Measurements from ENCODE around the gene LCP2. TPM values are rescaled to one million over a fixed set of nuclear protein-coding genes. Genes with fewer than 3 reads are reported as not detected.

The LCP2 gene
- total RNA-seq, 1 experiment from 2014 or later, result not detected

DNA sequence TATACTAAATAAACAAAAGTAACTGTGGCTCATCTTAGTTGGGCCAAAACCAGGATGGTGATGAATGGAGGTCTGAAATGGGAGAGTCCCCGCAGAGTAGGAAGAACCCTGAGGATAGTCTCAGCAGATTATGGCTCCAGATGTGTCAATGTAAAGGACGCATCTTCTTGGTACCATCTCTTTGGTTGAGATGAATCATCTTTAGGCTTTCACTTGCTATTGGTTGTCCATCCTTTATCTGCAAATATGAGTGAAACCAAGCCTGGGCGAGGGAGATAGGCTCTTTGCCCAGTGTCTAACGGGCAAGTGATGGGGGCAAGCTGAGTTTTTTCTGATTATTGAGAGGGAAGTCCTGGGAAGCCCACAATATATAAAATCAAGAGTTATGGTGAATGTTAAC, 19.4 kb upstream of the LCP2 start:
- H4K5ac ChIP-seq (ENCODE audit: insufficient read length, low read depth, low read length), result no peak overlapping the region
- no peaks in the 10 kb centered on the region for H3K79me1 ChIP-seq (ENCODE audit: insufficient read depth, low read depth, low read length, poor library complexity, severe bottlenecking)
- no peak overlapping the region for H3K4me2 ChIP-seq (ENCODE audit: insufficient read depth, insufficient read length, low read length)
- no peaks in the 10 kb centered on the region for H3K23me2 ChIP-seq (ENCODE audit: insufficient read length, low read depth, low read length, poor library complexity, severe bottlenecking)
- H4K91ac ChIP-seq (ENCODE audit: insufficient read length, low read depth, low read length), result no peak overlapping the region
- no peak overlapping the region for H4K8ac ChIP-seq (replicated peaks; ENCODE audit: insufficient read length, low read depth, low read length)
- H2AFZ ChIP-seq (ENCODE audit: low read length), result no peak overlapping the region
- no peak overlapping the region for H2BK15ac ChIP-seq (ENCODE audit: low read depth, low read length)
- H4K20me1 ChIP-seq (ENCODE audit: control insufficient read depth, insufficient read depth, insufficient read length), result no peaks in the 10 kb centered on the region
- DNase-seq, result no peak
- no peak overlapping the region for H3K56ac ChIP-seq (ENCODE audit: insufficient read length, low read depth, low read length)
- no peaks in the 10 kb centered on the region for H3K9me3 Mint-ChIP-seq
- H3K27me3 ChIP-seq (ENCODE audit: insufficient read depth, low read length), result no peaks in the 10 kb centered on the region
- H3K79me2 ChIP-seq (ENCODE audit: insufficient read depth, low read length), result no peaks in the 10 kb centered on the region
- H3K14ac ChIP-seq (ENCODE audit: insufficient read depth, low read length), result no peak overlapping the region
- no peak overlapping the region for H3K18ac ChIP-seq (ENCODE audit: insufficient read length, low read depth, low read length)
- no peak overlapping the region for H3K9ac ChIP-seq (ENCODE audit: extremely low read depth, insufficient read length, low read length)
- no peak overlapping the region for H2BK12ac ChIP-seq (ENCODE audit: insufficient read length, low read depth, low read length)
- TF ChIP-seq CTCF (conservative IDR thresholded peaks at IDR 0.05), result no peak
- H3K4me1 ChIP-seq (ENCODE audit: insufficient read depth, low read length), result no peaks in the 10 kb centered on the region
- WGBS (ENCODE audit: extremely low coverage, insufficient read length, low lambda C conversion rate), result no CpG with 5 or more reads among the region's 4 CpGs
- H3K27ac ChIP-seq (ENCODE audit: insufficient read length, low read depth, low read length), result no peak overlapping the region
- no peak overlapping the region for H2AK5ac ChIP-seq (ENCODE audit: insufficient read length, low read length)
- no peak overlapping the region for H3K4me3 Mint-ChIP-seq
- no peak overlapping the region for H3K23ac ChIP-seq (ENCODE audit: insufficient read length, low read depth, low read length)
- peaks cover 9 to 17% of the 10 kb centered on the region in 2 experiments for H3K4me1 Mint-ChIP-seq
- H3T11ph ChIP-seq (ENCODE audit: low read length), result no peak overlapping the region
- H2BK20ac ChIP-seq (ENCODE audit: low read depth, low read length, poor library complexity, severe bottlenecking), result no peak overlapping the region
- no peak overlapping the region for H2BK5ac ChIP-seq (ENCODE audit: insufficient read length, low read length)
- H3K27me3 Mint-ChIP-seq (ENCODE audit: low read depth), result peaks cover 9% of the 10 kb centered on the region
- H3K36me3 Mint-ChIP-seq (ENCODE audit: insufficient read depth in 1 of 3, low read depth in 3 of 3), result no peaks in the 10 kb centered on the region
- no peaks in the 10 kb centered on the region for H3K9me3 ChIP-seq (ENCODE audit: control insufficient read depth, low read depth, low read length)
- no peak overlapping the region for H2BK120ac ChIP-seq (ENCODE audit: low read depth, low read length, poor library complexity, severe bottlenecking)
- no peak overlapping the region for H3K27ac Mint-ChIP-seq
- H3K4ac ChIP-seq (ENCODE audit: low read depth, low read length), result no peak overlapping the region

All from H9 (cell line).